CD4-positive, alpha-beta T cell (primary cell): Measurements from ENCODE around the gene LKAAEAR1. TPM values are rescaled to one million over a fixed set of nuclear protein-coding genes. Genes with fewer than 3 reads are reported as not detected.
A peak's percentile ranks its signal among the peaks of the same experiment; 100 is the strongest.

Source experiments
- ATAC-seq: fragments of 200-7000 bp; cut with Tn5 transposase; one replicate; pipeline ENCODE4 v1.10.0; 2022; ENCODE audit warnings: mild to moderate bottlenecking; ENCODE audit not compliant: poor library complexity
- CTCF ChIA-PET: fragments of 350-600 bp; sonication (Branson Sonifier 250); formaldehyde crosslinking; loops from one replicate; lab custom pipeline; 2021; ENCODE audit warnings: antibody characterized with exemption, inconsistent platforms; lab: Charles Lee
- POLR2A ChIA-PET: fragments of 350-600 bp; sonication (Branson Sonifier 250); formaldehyde crosslinking; loops from one replicate; lab custom pipeline; 2021; ENCODE audit warnings: antibody characterized with exemption, inconsistent platforms; lab: Charles Lee
- DNase-seq, 14 experiments: peaks; one replicate each; pipeline ENCODE4 v3.0.0-alpha.2; 2013 to 2020; ENCODE audit warnings: mixed read lengths in 2 of 14
- H3K27ac ChIP-seq, 2 donors: one replicate each; pipeline versions ENCODE4 v1.5.1 to v1.7.0; 2013; ENCODE audit warnings: low read length in 2 of 2, low read depth in 1 of 2, mild to moderate bottlenecking in 1 of 2
- H3K27me3 ChIP-seq, 2 experiments: 1 replicate in 1 of 2; 2 replicates in 1 of 2; pipeline versions ENCODE4 v1.6.1 to v1.7.0; 2013; ENCODE audit warnings: low read length in 2 of 2, control low read depth in 1 of 2, mild to moderate bottlenecking in 1 of 2, moderate library complexity in 1 of 2; ENCODE audit not compliant: insufficient read depth in 2 of 2, control insufficient read depth in 1 of 2
- H3K36me3 ChIP-seq: one replicate; pipeline ENCODE4 v1.6.1; 2013; ENCODE audit warnings: low read length, control low read depth; ENCODE audit not compliant: insufficient read depth
- H3K4me1 ChIP-seq: one replicate; pipeline ENCODE4 v1.6.1; 2013; ENCODE audit warnings: low read length, control low read depth; ENCODE audit not compliant: insufficient read depth
- H3K4me3 ChIP-seq: one replicate; pipeline ENCODE4 v1.5.1; 2013; ENCODE audit warnings: mild to moderate bottlenecking, low read length, moderate library complexity
- H3K9me3 ChIP-seq, 2 experiments: 1 replicate in 1 of 2; 2 replicates in 1 of 2; pipeline versions ENCODE4 v1.6.1 to v1.7.0; 2013; ENCODE audit warnings: low read length in 2 of 2, mild to moderate bottlenecking in 2 of 2, control low read depth in 1 of 2, moderate library complexity in 1 of 2; ENCODE audit not compliant: control insufficient read depth in 1 of 2, insufficient read depth in 1 of 2
- H3K27ac Mint-ChIP-seq: one replicate; pipeline ENCODE4 v1.8.0; 2020; ENCODE audit warnings: mixed read lengths
- H3K27me3 Mint-ChIP-seq: one replicate; pipeline ENCODE4 v1.8.0; 2021; ENCODE audit warnings: mixed read lengths
- H3K36me3 Mint-ChIP-seq: one replicate; pipeline ENCODE4 v1.8.0; 2021; ENCODE audit warnings: low read depth, mixed read lengths
- H3K4me1 Mint-ChIP-seq: one replicate; pipeline ENCODE4 v1.8.0; 2021; ENCODE audit warnings: low read depth, mixed read lengths
- H3K4me3 Mint-ChIP-seq: one replicate; pipeline ENCODE4 v1.8.0; 2020; ENCODE audit warnings: mild to moderate bottlenecking, mixed read lengths
- H3K9me3 Mint-ChIP-seq: one replicate; pipeline ENCODE4 v1.8.0; 2020; ENCODE audit warnings: mixed read lengths
- CTCF ChIP-seq: fragments of 200-600 bp; IDR thresholded peaks from one replicate; pipeline ENCODE4 v1.8.0; 2022; ENCODE audit warnings: antibody characterized with exemption, mild to moderate bottlenecking
- intact Hi-C, 2 experiments: fragments of 100-400 bp; cut with DNase I in 1 of 2; cut with micrococcal nuclease in 1 of 2; formaldehyde crosslinking; loops; one replicate each; pipeline versions ENCODE4 v1.15.1 to v1.9.0; 2023 to 2025; cut with DNase I, micrococcal nuclease
- microRNA-seq: library from miRNA; unstranded; fragments of <30 nt; microRNA quantifications from one replicate; pipeline ENCODE4 v1.2.0, GENCODE V29; 2021; ENCODE audit warnings: borderline microRNAs expressed, borderline replicate concordance
- total RNA-seq, 174 experiments: library from RNA in 2 of 174; stranded (reverse) in 2 of 174; gene quantifications; one replicate each; pipeline ENCODE4 v1.2.3 and lab custom pipeline; 2021 to 2026

The LKAAEAR1 gene
- total RNA-seq, 2 experiments from 2014 or later, result 0.30 to 0.39 TPM

GRCh38 chr20:64035066-64035932 lies 48.9 kb downstream of the LKAAEAR1 start:
- H3K36me3 Mint-ChIP-seq, result peaks cover 32% of the 10 kb centered on the region
- H3K27me3 Mint-ChIP-seq, result no peaks in the 10 kb centered on the region
- CTCF ChIA-PET, result interaction anchor here (0.6 kb wide), 1 partner anchor 8 kb away, joined by 4 read pairs; no protein-coding TSS in a partner anchor
- H3K27ac Mint-ChIP-seq, result peak overlapping the region; percentile 72
- peaks cover 24% of the 10 kb centered on the region for H3K4me1 Mint-ChIP-seq
- Histone ChIP-seq H3K9me3 (no peaks in the 10 kb centered on the region), H3K36me3 (peaks cover 31% of the 10 kb centered on the region), H3K27me3 (peaks cover 0 to 4% of the 10 kb centered on the region in 2 experiments), H3K27ac (peak overlapping the region in 1 of 2 donors; percentile 7), H3K4me1 (peaks cover 65% of the 10 kb centered on the region), H3K4me3 (no peak overlapping the region)
- DNase-seq, result peak in 5 of 14 experiments; percentile 22 to 67 (median 48)
- intact Hi-C loops, result loop anchor here in 1 of 2 experiments (10.0 kb wide), 1 partner anchor 50 kb away; the partner anchor contains the start of gene PRPF6
- no peak for TF ChIP-seq CTCF
- POLR2A ChIA-PET, result no interaction called here
- H3K4me3 Mint-ChIP-seq, result peak overlapping the region; percentile 45
- ATAC-seq, result no peak
- no peaks in the 10 kb centered on the region for H3K9me3 Mint-ChIP-seq

GRCh38 chr20:64033981-64034493 lies 50.2 kb downstream of the LKAAEAR1 start:
- Mint-ChIP-seq H3K4me3 (no peak overlapping the region), H3K36me3 (peaks cover 44% of the 10 kb centered on the region), H3K9me3 (no peaks in the 10 kb centered on the region), H3K27ac (no peak overlapping the region), H3K27me3 (no peaks in the 10 kb centered on the region), H3K4me1 (peaks cover 13% of the 10 kb centered on the region)
- POLR2A ChIA-PET, result no interaction called here
- Histone ChIP-seq H3K4me1 (peaks cover 52% of the 10 kb centered on the region), H3K9me3 (no peaks in the 10 kb centered on the region), H3K27me3 (peaks cover 0 to 4% of the 10 kb centered on the region in 2 experiments), H3K4me3 (no peak overlapping the region), H3K27ac (peak overlapping the region in 1 of 2 donors; percentile 7), H3K36me3 (peaks cover 43% of the 10 kb centered on the region)
- TF ChIP-seq CTCF, result no peak
- ATAC-seq (no peak), DNase-seq (no peak)
- CTCF ChIA-PET, result interaction anchor here (0.6 kb wide), 1 partner anchor 9 kb away, joined by 4 read pairs; no protein-coding TSS in a partner anchor
- intact Hi-C loops, result loop anchor here in 1 of 2 experiments (10.0 kb wide), 1 partner anchor 49 kb away; the partner anchor contains the start of gene PRPF6

Small RNA genes lying within 50 kb of the gene (microRNA-seq; reads per million reads assigned to microRNA genes)
- 1.4 reads per million for gene MIR6813

Other genes starting within 250 kb of the LKAAEAR1 start
- not detected for gene ABHD16B, start 222.9 kb downstream of the LKAAEAR1 start, total RNA-seq
- gene TPD52L2, start 219.1 kb downstream of the LKAAEAR1 start, total RNA-seq, result 10 to 100 TPM; 15.1 to 15.3 TPM
- 10 to 100 TPM; 21.4 to 22.5 TPM for gene DNAJC5, start 189.3 kb downstream of the LKAAEAR1 start, total RNA-seq
- 10 to 100 TPM; 41.3 to 46.1 TPM for gene UCKL1, start 128.0 kb downstream of the LKAAEAR1 start, total RNA-seq
- gene ZNF512B, start 114.5 kb downstream of the LKAAEAR1 start, total RNA-seq, result 10 to 100 TPM; 22.0 to 23.3 TPM
- gene SAMD10, start 104.8 kb downstream of the LKAAEAR1 start, total RNA-seq, result 10 to 100 TPM; 12.0 to 12.1 TPM
- 10 to 100 TPM; 50.6 to 51.3 TPM for gene PRPF6, start 103.3 kb downstream of the LKAAEAR1 start, total RNA-seq
- 1 to 10 TPM; 6.1 to 6.4 TPM for gene C20orf204, start 48.2 kb downstream of the LKAAEAR1 start, total RNA-seq
- gene SOX18, start 34.8 kb downstream of the LKAAEAR1 start, total RNA-seq, result not detected
- gene TCEA2, start 21.2 kb downstream of the LKAAEAR1 start, total RNA-seq, result 10 to 100 TPM; 28.4 to 29.9 TPM
- gene RGS19, start 4.9 kb downstream of the LKAAEAR1 start, total RNA-seq, result 10 to 100 TPM in 1 of 2 experiments, 1 to 10 TPM in 1; 9.7 to 14.8 TPM
- gene OPRL1, start 4.3 kb downstream of the LKAAEAR1 start, total RNA-seq, result 1 to 10 TPM; 1.0 to 1.2 TPM
- gene NPBWR2, start 23.2 kb upstream of the LKAAEAR1 start, total RNA-seq, result under 1 TPM; 0.38 to 0.47 TPM
- gene MYT1, start 80.1 kb upstream of the LKAAEAR1 start, total RNA-seq, result 1 to 10 TPM in 1 of 2 experiments, not detected in 1; 1.0 TPM
- gene PCMTD2, start 171.3 kb upstream of the LKAAEAR1 start, total RNA-seq, result 10 to 100 TPM; 68.5 to 76.5 TPM